ENCODE results near the gene IL2.

DNA sequence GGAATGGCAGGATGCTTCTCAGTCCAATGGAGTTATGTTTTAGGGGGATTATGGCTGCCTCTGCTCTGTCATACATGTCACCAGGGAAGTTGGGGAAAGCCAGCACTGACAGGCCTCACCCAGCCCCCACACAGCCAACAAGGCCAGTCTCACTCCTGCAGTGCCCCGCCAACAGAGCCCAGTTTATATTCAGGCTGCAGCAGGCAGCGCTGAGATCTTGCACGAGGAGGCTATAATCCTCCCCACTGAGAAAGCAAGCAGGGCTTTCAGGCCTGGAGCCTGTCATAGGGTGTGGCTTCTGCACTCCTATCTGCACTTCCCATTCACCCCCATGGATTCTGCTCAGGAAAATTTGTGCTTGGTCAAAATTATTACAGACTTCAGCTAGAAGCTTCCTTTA is 52.7 kb downstream of the IL2 start:
- TF ChIP-seq EZH2 (IDR thresholded peaks at IDR 0.05; ENCODE audit: low read length, unreplicated experiment): no peak
- TF ChIP-seq, protein P1, sequence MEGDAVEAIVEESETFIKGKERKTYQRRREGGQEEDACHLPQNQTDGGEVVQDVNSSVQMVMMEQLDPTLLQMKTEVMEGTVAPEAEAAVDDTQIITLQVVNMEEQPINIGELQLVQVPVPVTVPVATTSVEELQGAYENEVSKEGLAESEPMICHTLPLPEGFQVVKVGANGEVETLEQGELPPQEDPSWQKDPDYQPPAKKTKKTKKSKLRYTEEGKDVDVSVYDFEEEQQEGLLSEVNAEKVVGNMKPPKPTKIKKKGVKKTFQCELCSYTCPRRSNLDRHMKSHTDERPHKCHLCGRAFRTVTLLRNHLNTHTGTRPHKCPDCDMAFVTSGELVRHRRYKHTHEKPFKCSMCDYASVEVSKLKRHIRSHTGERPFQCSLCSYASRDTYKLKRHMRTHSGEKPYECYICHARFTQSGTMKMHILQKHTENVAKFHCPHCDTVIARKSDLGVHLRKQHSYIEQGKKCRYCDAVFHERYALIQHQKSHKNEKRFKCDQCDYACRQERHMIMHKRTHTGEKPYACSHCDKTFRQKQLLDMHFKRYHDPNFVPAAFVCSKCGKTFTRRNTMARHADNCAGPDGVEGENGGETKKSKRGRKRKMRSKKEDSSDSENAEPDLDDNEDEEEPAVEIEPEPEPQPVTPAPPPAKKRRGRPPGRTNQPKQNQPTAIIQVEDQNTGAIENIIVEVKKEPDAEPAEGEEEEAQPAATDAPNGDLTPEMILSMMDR (conservative IDR thresholded peaks at IDR 0.05; ENCODE audit: low read depth, low read length): no peak

Data from PC-3 (cell line).